K562 (cell line): ENCODE results near the gene GRIK5. TPM values are rescaled to one million over a fixed set of nuclear protein-coding genes. Genes with fewer than 3 reads are reported as not detected.

Source experiments
- ATAC-seq: fragments of 200-7000 bp; cut with Tn5 transposase; 3 replicates; pipeline ENCODE4 v1.9.1; 2020; ENCODE audit warnings: moderate library complexity
- BruUV-seq: library from RNA; stranded (reverse); fragments of 400-500 nt; replicated peaks from 2 replicates; lab custom pipeline; 2021; lab: Mats Ljungman, UMichigan
- CTCF ChIA-PET: fragments of 300-600 bp; formaldehyde crosslinking; extraction: SDS; loops from one replicate; lab custom pipeline; 2021; ENCODE audit warnings: low intra/inter-chr PET ratio; lab: Yijun Ruan, JAX
- POLR2A ChIA-PET: fragments of 300-600, 350-650 bp; sonication (Branson Sonifier 250); formaldehyde crosslinking; extraction: SDS; loops from one replicate; lab custom pipeline; 2021; ENCODE audit warnings: antibody characterized with exemption, inconsistent platforms; lab: Yijun Ruan, JAX
- DNase-seq, 4 experiments: peaks; one replicate each; pipeline versions ENCODE4 v3.0.0 to v3.0.0-alpha.2; 2011 to 2018; ENCODE audit warnings: low spot score in 3 of 4, mixed read lengths in 3 of 4; ENCODE audit errors: extremely low read depth in 1 of 4
- FAIRE-seq: peaks from 2 replicates; lab custom pipeline; 2011; peaks lifted over from hg19 to GRCh38; lab: Jason Lieb, UNC
- H2AFZ ChIP-seq: 2 replicates; pipeline ENCODE4 v1.6.0; 2011; ENCODE audit warnings: low read depth, low read length, control low read depth, inconsistent platforms
- H3K27ac ChIP-seq: fragments of 200-600 bp; 3 replicates; pipeline ENCODE4 v1.8.0; 2011; ENCODE audit warnings: low read depth, mild to moderate bottlenecking, control low read depth, inconsistent platforms, low read length, moderate library complexity, mixed read lengths; ENCODE audit errors: extremely low read depth
- H3K27me3 ChIP-seq, 2 experiments: fragments of 300-600 bp in 1 of 2; 2 replicates in 1 of 2; 3 replicates in 1 of 2; pipeline versions ENCODE4 v1.6.0 to v1.8.0; 2011; ENCODE audit warnings: inconsistent platforms in 2 of 2, low read length in 2 of 2, mild to moderate bottlenecking in 1 of 2, mixed read lengths in 1 of 2, moderate library complexity in 1 of 2; ENCODE audit not compliant: control insufficient read depth in 2 of 2, insufficient read depth in 2 of 2
- H3K36me3 ChIP-seq: fragments of 300-600 bp; 3 replicates; pipeline ENCODE4 v1.8.0; 2011; ENCODE audit warnings: mild to moderate bottlenecking, low read length, inconsistent platforms; ENCODE audit not compliant: control insufficient read depth, insufficient read depth
- H3K4me1 ChIP-seq, 2 experiments: fragments of 200-600 bp in 1 of 2; replicated peaks in 1 of 2; 2 replicates in 1 of 2; 3 replicates in 1 of 2; pipeline versions ENCODE4 v1.5.1 to v1.8.0; 2011; ENCODE audit warnings: inconsistent platforms in 2 of 2, low read length in 2 of 2, mild to moderate bottlenecking in 1 of 2, mixed read lengths in 1 of 2, moderate library complexity in 1 of 2; ENCODE audit not compliant: control insufficient read depth in 2 of 2, insufficient read depth in 2 of 2
- H3K4me2 ChIP-seq: 2 replicates; pipeline ENCODE4 v1.6.1; 2011; ENCODE audit warnings: low read length, control low read depth, inconsistent platforms, mixed read lengths; ENCODE audit not compliant: insufficient read depth
- H3K4me3 ChIP-seq: fragments of 200-600 bp; sonication (generic), shearing (Covaris generic); 2 replicates; pipeline ENCODE4 v1.5.1; 2016; ENCODE audit warnings: control low read depth, inconsistent platforms
- H3K79me2 ChIP-seq: fragments of 200-600 bp; 3 replicates; pipeline ENCODE4 v1.8.0; 2011; ENCODE audit warnings: low read length, inconsistent platforms; ENCODE audit not compliant: control insufficient read depth, insufficient read depth
- H3K9ac ChIP-seq, 2 experiments: 2 replicates each; pipeline versions ENCODE4 v1.6.0 to v1.6.1; 2011; ENCODE audit warnings: low read depth in 2 of 2, low read length in 2 of 2, control low read depth in 1 of 2, inconsistent platforms in 1 of 2, mild to moderate bottlenecking in 1 of 2, mixed read lengths in 1 of 2; ENCODE audit not compliant: insufficient read depth in 1 of 2
- H3K9me1 ChIP-seq: one replicate; pipeline ENCODE4 v1.6.0; 2011; ENCODE audit warnings: inconsistent platforms, mild to moderate bottlenecking, low read length, moderate library complexity; ENCODE audit not compliant: control insufficient read depth, insufficient read depth
- H3K9me3 ChIP-seq: replicated peaks from 2 replicates; pipeline ENCODE4 v1.5.1; 2011; ENCODE audit warnings: low read depth, low read length, inconsistent platforms; ENCODE audit not compliant: control insufficient read depth, insufficient read depth
- H4K20me1 ChIP-seq: replicated peaks from 2 replicates; pipeline ENCODE4 v1.6.1; 2011; ENCODE audit warnings: low read length, inconsistent platforms, mixed read lengths; ENCODE audit not compliant: control insufficient read depth, insufficient read depth
- CBX8 ChIP-seq: fragments of 200-600 bp; sonication (generic); IDR thresholded peaks from 2 replicates; pipeline ENCODE4 v1.6.1; 2012; ENCODE audit warnings: borderline replicate concordance, mixed run types, low read depth, mild to moderate bottlenecking, moderate library complexity, mixed read lengths, low read length, control low read depth, inconsistent platforms; ENCODE audit not compliant: poor library complexity, severe bottlenecking; ENCODE audit errors: extremely low read depth
- CREB3 ChIP-seq: fragments of 450-650 bp; conservative IDR thresholded peaks from 2 replicates; pipeline ENCODE4 v1.6.1; 2016; ENCODE audit warnings: missing genetic modification characterization, low read depth, mild to moderate bottlenecking, missing compliant biosample characterization, moderate library complexity
- GATA2 ChIP-seq: sonication (generic); formaldehyde crosslinking; IDR thresholded peaks from 2 replicates; pipeline ENCODE4 v1.4.0; 2020; ENCODE audit warnings: mild to moderate bottlenecking, missing genetic modification reagents
- HDAC2 ChIP-seq: fragments of 450-650 bp; IDR thresholded peaks from 2 replicates; pipeline ENCODE4 v1.6.1; 2016; ENCODE audit warnings: mild to moderate bottlenecking
- TAF7 ChIP-seq: fragments of 450-650 bp; IDR thresholded peaks from 2 replicates; pipeline ENCODE4 v1.6.1; 2016; ENCODE audit warnings: missing genetic modification characterization, missing compliant biosample characterization
- TCF7L2 ChIP-seq: fragments of 150-350 bp; IDR thresholded peaks from 2 replicates; pipeline ENCODE4 v1.6.1; 2016; ENCODE audit warnings: low read depth, mild to moderate bottlenecking, low read length, moderate library complexity
- ZNF224 ChIP-seq: sonication (generic); formaldehyde crosslinking; IDR thresholded peaks from 2 replicates; pipeline ENCODE4 v1.8.0; 2022; ENCODE audit warnings: mild to moderate bottlenecking, missing genetic modification reagents
- ZNF655 ChIP-seq: fragments of 250-450 bp; sonication (Bioruptor Pico); IDR thresholded peaks from 2 replicates; pipeline ENCODE4 v1.5.0; 2021
- WGBS: fragments of 100-300 bp; shearing (Covaris generic); methylation state at CpG from one replicate; pipeline ENCODE4 v1.1.6; 2016; ENCODE audit warnings: low coverage, mixed read lengths; ENCODE audit not compliant: insufficient coverage; ENCODE audit errors: missing lambda C conversion rate; 5-methylcytosine and 5-hydroxymethylcytosine counted together
- in situ Hi-C: fragments of 300-500 bp; cut with MboI; formaldehyde crosslinking; loops from 4 replicates; pipeline ENCODE4 v1.15.0; 2018; ENCODE audit warnings: inconsistent platforms, mixed read lengths
- intact Hi-C: fragments of 100-400 bp; cut with micrococcal nuclease; formaldehyde crosslinking; loops from 2 replicates; pipeline ENCODE4 v1.14.2; 2022
- polyA plus RNA-seq, 8 experiments: library from polyadenylated mRNA; depleted of rRNA in 4 of 8; stranded (reverse) in 5 of 8; unstranded in 3 of 8; fragments of >200 nt; fragmentation: Nextera tagmentation in 2 of 8; fragmentation: Illumina TruSeq in 1 of 8; extraction: Ambion mirVana in 2 of 8; extraction: Trizol in 1 of 8; gene quantifications; 2 replicates each; pipeline versions ENCODE4 v1.2.1 to v1.2.3, GENCODE V29; 2011 to 2014; ENCODE audit warnings: inconsistent platforms in 1 of 8, missing spikeins in 1 of 8
- total RNA-seq, 7 experiments: library from RNA; depleted of rRNA in 6 of 7; stranded (reverse); fragments of >200 nt in 6 of 7; fragmentation: Illumina TruSeq in 2 of 7; extraction: Trizol in 2 of 7; gene quantifications; 2 replicates each; pipeline versions ENCODE4 v1.2.1 to v1.2.3, GENCODE V29; 2011 to 2021; ENCODE audit warnings: low replicate concordance in 1 of 7

The GRIK5 gene
- total and polyA plus RNA-seq, 9 of the 15 experiments (the other 6 are each of a cell fraction or from before 2014, with no cell fraction given), result 0.04 to 0.55 (median 0.27) TPM; not detected in 2

GRCh38 chr19:41999878-42000208 is 70.2 kb downstream of the GRIK5 start:
- no peak overlapping the region for H2AFZ ChIP-seq
- WGBS, result 1% methylated on average over 7 of the region's 7 CpGs
- no peak for DNase-seq
- H3K4me2 ChIP-seq, result no peak overlapping the region
- BruUV-seq, result no TSS peak
- ChIA-PET CTCF (interaction anchor here (0.6 kb wide), 1 partner anchor 24 kb away, joined by 3 read pairs; no protein-coding TSS in a partner anchor), POLR2A (interaction anchor here (1.0 kb wide), 1 partner anchor 10 kb away, joined by 3 read pairs; no protein-coding TSS in a partner anchor)
- H3K27me3 ChIP-seq, result peaks cover 15 to 74% of the 10 kb centered on the region in 2 experiments
- ATAC-seq, result no peak
- H4K20me1 ChIP-seq, result peaks cover 8% of the 10 kb centered on the region; the same call in 1 of the 2 replicates
- H3K79me2 ChIP-seq, result no peaks in the 10 kb centered on the region
- TF ChIP-seq ZNF655 (CRISPR knock-in tag), result no peak
- no peak for TF ChIP-seq CREB3 (tag)
- TF ChIP-seq GATA2 (CRISPR knock-in tag), result no peak
- TF ChIP-seq ZNF224 (CRISPR knock-in tag), result no peak
- TF ChIP-seq CBX8, result no peak
- no peak for TF ChIP-seq TCF7L2
- no peak for TF ChIP-seq TAF7 (tag)
- TF ChIP-seq HDAC2, result no peak
- no peaks in the 10 kb centered on the region for H3K9me3 ChIP-seq
- H3K36me3 ChIP-seq, result no peaks in the 10 kb centered on the region
- intact Hi-C loops, result no loop called here
- H3K4me1 ChIP-seq, result peaks cover 9 to 26% of the 10 kb centered on the region in 2 experiments; a peak in 4 of 5 replicates
- FAIRE-seq, result no peak
- no peak overlapping the region for H3K4me3 ChIP-seq
- no peaks in the 10 kb centered on the region for H3K9me1 ChIP-seq
- H3K9ac ChIP-seq, result no peak overlapping the region
- in situ Hi-C loops, result no loop called here
- H3K27ac ChIP-seq, result no peak overlapping the region
